Esophagus muscularis mucosa (tissue), 4 donors: ENCODE results near the gene SULT1A2.

ENCODE experiments used
- EP300 ChIP-seq: sonication (generic); formaldehyde crosslinking; IDR thresholded peaks from one replicate; pipeline ENCODE4 v1.6.1; 2017; ENCODE audit warnings: antibody characterized with exemption
- POLR2A ChIP-seq: fragments of 450-650 bp; IDR thresholded peaks from one replicate; pipeline ENCODE4 v1.6.1; 2017; ENCODE audit warnings: antibody characterized with exemption, moderate library complexity, mild to moderate bottlenecking, low read depth
- POLR2AphosphoS5 ChIP-seq, 2 donors: sonication (generic); formaldehyde crosslinking; IDR thresholded peaks; one replicate each; pipeline ENCODE4 v1.6.1; 2017; ENCODE audit warnings: antibody characterized with exemption in 2 of 2
- TF ChIP-seq, protein P1 (sequence below), 3 experiments: fragments of 200-600 bp in 2 of 3; fragments of 450-650 bp in 1 of 3; sonication (generic) in 2 of 3; IDR thresholded peaks; one replicate each; pipeline ENCODE4 v1.5.1; 2017 to 2019; ENCODE audit warnings: antibody characterized with exemption in 3 of 3, mild to moderate bottlenecking in 2 of 3, moderate library complexity in 1 of 3

DNA sequence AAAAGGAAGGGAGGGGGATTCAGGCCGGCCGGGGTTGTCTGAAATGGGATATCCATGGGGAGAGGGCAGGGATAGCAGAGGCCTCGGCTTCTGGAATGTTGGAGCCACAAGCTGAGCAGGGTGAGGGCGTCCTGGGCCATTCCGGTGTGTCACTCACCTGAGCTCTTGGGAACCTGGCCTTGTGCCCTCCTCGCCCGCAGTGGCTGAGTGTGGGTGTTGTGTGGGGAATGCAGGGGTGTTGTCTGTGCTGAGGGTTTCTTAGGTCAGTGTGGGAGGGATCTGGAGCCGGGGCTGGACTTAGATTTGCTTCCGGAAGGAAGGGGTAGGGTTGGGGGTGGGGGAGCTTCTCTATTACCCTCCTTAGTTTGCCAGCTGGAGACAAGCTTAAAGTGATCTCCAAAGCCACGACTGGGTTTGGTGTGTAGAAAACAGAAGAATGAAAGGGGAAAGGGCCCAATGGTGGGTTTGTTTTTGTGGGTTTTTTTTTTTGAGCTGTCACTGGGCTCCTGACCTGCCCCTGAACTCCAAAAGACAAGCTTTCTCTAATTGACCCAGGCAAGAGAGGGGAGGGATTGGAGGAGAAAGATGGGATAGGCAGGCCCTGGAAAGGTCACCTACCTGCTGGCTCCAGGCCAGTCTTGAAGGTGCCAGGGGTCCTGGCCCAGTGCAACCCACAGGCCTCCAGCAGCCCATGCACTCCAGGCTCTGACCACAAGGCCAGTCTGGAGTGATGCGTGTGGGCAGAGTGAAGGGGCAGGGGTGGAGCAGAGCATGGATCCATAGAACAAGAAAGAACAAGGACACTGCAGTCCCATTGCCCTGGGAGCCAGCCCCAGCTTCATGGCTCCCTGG, at the start of gene SULT1A2:
- TF ChIP-seq, protein P1, sequence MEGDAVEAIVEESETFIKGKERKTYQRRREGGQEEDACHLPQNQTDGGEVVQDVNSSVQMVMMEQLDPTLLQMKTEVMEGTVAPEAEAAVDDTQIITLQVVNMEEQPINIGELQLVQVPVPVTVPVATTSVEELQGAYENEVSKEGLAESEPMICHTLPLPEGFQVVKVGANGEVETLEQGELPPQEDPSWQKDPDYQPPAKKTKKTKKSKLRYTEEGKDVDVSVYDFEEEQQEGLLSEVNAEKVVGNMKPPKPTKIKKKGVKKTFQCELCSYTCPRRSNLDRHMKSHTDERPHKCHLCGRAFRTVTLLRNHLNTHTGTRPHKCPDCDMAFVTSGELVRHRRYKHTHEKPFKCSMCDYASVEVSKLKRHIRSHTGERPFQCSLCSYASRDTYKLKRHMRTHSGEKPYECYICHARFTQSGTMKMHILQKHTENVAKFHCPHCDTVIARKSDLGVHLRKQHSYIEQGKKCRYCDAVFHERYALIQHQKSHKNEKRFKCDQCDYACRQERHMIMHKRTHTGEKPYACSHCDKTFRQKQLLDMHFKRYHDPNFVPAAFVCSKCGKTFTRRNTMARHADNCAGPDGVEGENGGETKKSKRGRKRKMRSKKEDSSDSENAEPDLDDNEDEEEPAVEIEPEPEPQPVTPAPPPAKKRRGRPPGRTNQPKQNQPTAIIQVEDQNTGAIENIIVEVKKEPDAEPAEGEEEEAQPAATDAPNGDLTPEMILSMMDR (IDR thresholded peaks at IDR 0.05): no peak
- TF ChIP-seq EP300: no peak
- TF ChIP-seq POLR2AphosphoS5 (IDR thresholded peaks at IDR 0.05): no peak
- no peak for TF ChIP-seq POLR2A
